K562 (cell line): ENCODE measurements around the gene C17orf113. TPM values are rescaled to one million over a fixed set of nuclear protein-coding genes. Genes with fewer than 3 reads are reported as not detected.

Experiments used
- BACH1 ChIP-seq: fragments of 200-800 bp; sonication (Bioruptor generic); IDR thresholded peaks from 2 replicates; pipeline ENCODE4 v1.6.1; 2016; ENCODE audit warnings: missing genetic modification characterization, missing compliant biosample characterization
- BRD9 ChIP-seq: fragments of 450-650 bp; IDR thresholded peaks from 2 replicates; pipeline ENCODE4 v1.6.1; 2018; ENCODE audit warnings: low read depth; ENCODE audit not compliant: partially characterized antibody
- CBX8 ChIP-seq: fragments of 200-600 bp; sonication (generic); IDR thresholded peaks from 2 replicates; pipeline ENCODE4 v1.6.1; 2012; ENCODE audit warnings: borderline replicate concordance, mixed run types, low read depth, mild to moderate bottlenecking, moderate library complexity, mixed read lengths, low read length, control low read depth, inconsistent platforms; ENCODE audit not compliant: poor library complexity, severe bottlenecking; ENCODE audit errors: extremely low read depth
- CREB1 ChIP-seq, 2 experiments: sonication (generic) in 1 of 2; formaldehyde crosslinking in 1 of 2; IDR thresholded peaks; 2 replicates each; pipeline versions ENCODE4 v1.6.1 to v1.8.0; 2012 to 2022; ENCODE audit warnings: inconsistent platforms in 1 of 2, mild to moderate bottlenecking in 1 of 2, missing genetic modification reagents in 1 of 2, moderate library complexity in 1 of 2
- CSDE1 ChIP-seq, 2 experiments: fragments of 450-650 bp; IDR thresholded peaks; 2 replicates each; pipeline ENCODE4 v1.6.1; 2016; ENCODE audit warnings: mild to moderate bottlenecking in 1 of 2
- ELF2 ChIP-seq: fragments of 250-450 bp; sonication (Bioruptor Pico); IDR thresholded peaks from 2 replicates; pipeline ENCODE4 v1.5.0; 2021; ENCODE audit warnings: mild to moderate bottlenecking
- FOXK2 ChIP-seq, 2 experiments: fragments of 450-650 bp; IDR thresholded peaks in 1 of 2; conservative IDR thresholded peaks in 1 of 2; 2 replicates each; pipeline ENCODE4 v1.6.1; 2016; ENCODE audit warnings: low read depth in 2 of 2, mild to moderate bottlenecking in 1 of 2
- KDM4B ChIP-seq, 2 experiments: fragments of 450-650 bp in 1 of 2; sonication (generic) in 1 of 2; IDR thresholded peaks; 2 replicates each; pipeline ENCODE4 v1.6.1; 2016 to 2017; ENCODE audit warnings: borderline replicate concordance in 2 of 2, antibody characterized with exemption in 1 of 2, low read depth in 1 of 2, mild to moderate bottlenecking in 1 of 2
- NEUROD1 ChIP-seq: fragments of 150-350 bp; IDR thresholded peaks from 2 replicates; pipeline ENCODE4 v1.6.1; 2014; ENCODE audit warnings: borderline replicate concordance, low read length, low read depth; ENCODE audit not compliant: partially characterized antibody
- ZBTB40 ChIP-seq, 2 experiments: fragments of 450-650 bp in 1 of 2; sonication (generic) in 1 of 2; formaldehyde crosslinking in 1 of 2; IDR thresholded peaks; 2 replicates each; pipeline versions ENCODE4 v1.7.1 to v1.9.0; 2016 to 2022; ENCODE audit warnings: inconsistent platforms in 1 of 2, mild to moderate bottlenecking in 1 of 2, missing genetic modification reagents in 1 of 2
- ZNF668 ChIP-seq: fragments of 250-450 bp; sonication (Bioruptor Pico); IDR thresholded peaks from 2 replicates; pipeline ENCODE4 v1.8.0; 2022; ENCODE audit warnings: mild to moderate bottlenecking, inconsistent platforms
- ZSCAN29 ChIP-seq: fragments of 450-650 bp; IDR thresholded peaks from 2 replicates; pipeline ENCODE4 v1.6.1; 2017
- polyA plus RNA-seq, 8 experiments: library from polyadenylated mRNA; depleted of rRNA in 4 of 8; stranded (reverse) in 5 of 8; unstranded in 3 of 8; fragments of >200 nt; fragmentation: Nextera tagmentation in 2 of 8; fragmentation: Illumina TruSeq in 1 of 8; extraction: Ambion mirVana in 2 of 8; extraction: Trizol in 1 of 8; gene quantifications; 2 replicates each; pipeline versions ENCODE4 v1.2.1 to v1.2.3, GENCODE V29; 2011 to 2014; ENCODE audit warnings: inconsistent platforms in 1 of 8, missing spikeins in 1 of 8
- total RNA-seq, 7 experiments: library from RNA; depleted of rRNA in 6 of 7; stranded (reverse); fragments of >200 nt in 6 of 7; fragmentation: Illumina TruSeq in 2 of 7; extraction: Trizol in 2 of 7; gene quantifications; 2 replicates each; pipeline versions ENCODE4 v1.2.1 to v1.2.3, GENCODE V29; 2011 to 2021; ENCODE audit warnings: low replicate concordance in 1 of 7
- TF ChIP-seq, protein P1 (sequence below): fragments of 250-450 bp; sonication (Bioruptor Pico); IDR thresholded peaks from 2 replicates; pipeline ENCODE4 v1.5.0; 2021
- TF ChIP-seq, protein P2 (sequence below): sonication (generic); IDR thresholded peaks from 2 replicates; pipeline ENCODE4 v1.6.1; 2016

C17orf113 gene
- total and polyA plus RNA-seq, 9 of the 15 experiments (the other 6 are each of a cell fraction or from before 2014, with no cell fraction given): 0.10 to 1.2 (median 0.31) TPM

DNA sequence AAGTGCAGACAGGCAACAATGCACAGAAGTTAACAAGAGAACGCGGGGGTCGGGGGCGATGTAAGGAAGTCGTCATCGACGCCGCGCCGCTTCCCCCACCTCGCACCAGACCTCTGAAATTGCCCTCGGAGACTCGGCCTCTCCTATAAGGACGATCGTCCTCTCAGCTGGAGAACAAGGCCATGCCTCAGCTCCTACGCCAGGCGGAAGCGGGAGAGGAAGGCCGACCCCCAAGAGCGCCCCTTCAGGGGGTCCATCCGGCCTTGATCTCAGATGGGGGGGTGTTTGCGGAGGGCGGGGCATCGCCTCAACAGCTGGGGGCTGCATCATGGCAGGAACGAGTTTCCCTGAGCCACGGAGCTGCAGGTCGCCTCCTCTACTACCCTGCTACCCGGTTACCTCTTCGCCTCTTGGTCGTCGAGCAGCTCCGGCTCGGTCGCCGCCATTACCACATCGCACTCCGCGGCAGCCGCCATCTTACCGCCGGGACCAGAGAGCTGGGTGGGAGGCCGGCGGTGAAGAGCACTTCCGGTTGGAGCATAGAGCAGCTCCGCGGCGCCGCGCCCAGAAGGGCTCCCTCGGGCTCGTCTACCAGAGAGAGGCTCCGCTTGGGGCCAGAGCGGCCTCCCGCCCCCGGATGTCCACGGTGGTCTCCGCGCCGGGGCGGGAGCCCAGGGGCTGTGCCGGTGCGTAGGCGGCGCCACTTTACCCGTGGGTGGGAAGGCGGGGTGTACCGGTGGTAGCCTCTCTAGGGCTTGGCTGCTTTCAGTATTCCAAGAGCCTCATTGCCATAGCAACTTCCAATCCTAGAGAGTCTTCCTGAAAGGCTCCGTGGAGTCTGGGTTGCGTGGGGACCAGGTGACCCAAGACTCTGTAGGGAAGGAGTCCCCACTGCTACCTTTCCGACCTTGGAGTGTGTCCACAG, 33.2 kb downstream of the C17orf113 start, which contains the start of gene DNAJC7 (continued):
- peak; percentile 62; the same call in 1 of the 2 replicates for TF ChIP-seq ELF2 (CRISPR knock-in tag)
- TF ChIP-seq CSDE1 (IDR thresholded peaks at IDR 0.05): peak; percentile 50 to 86; a peak in 3 of 4 replicates
- peak; percentile 79 for TF ChIP-seq BRD9
- TF ChIP-seq, protein P1, sequence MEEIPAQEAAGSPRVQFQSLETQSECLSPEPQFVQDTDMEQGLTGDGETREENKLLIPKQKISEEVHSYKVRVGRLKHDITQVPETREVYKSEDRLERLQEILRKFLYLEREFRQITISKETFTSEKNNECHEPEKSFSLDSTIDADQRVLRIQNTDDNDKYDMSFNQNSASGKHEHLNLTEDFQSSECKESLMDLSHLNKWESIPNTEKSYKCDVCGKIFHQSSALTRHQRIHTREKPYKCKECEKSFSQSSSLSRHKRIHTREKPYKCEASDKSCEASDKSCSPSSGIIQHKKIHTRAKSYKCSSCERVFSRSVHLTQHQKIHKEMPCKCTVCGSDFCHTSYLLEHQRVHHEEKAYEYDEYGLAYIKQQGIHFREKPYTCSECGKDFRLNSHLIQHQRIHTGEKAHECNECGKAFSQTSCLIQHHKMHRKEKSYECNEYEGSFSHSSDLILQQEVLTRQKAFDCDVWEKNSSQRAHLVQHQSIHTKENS (CRISPR knock-in tag): 0 out of 2 replicates have a peak, but pooled peaks have one; percentile 50
- peak; percentile 91 for TF ChIP-seq ZBTB40 (IDR thresholded peaks at IDR 0.05)
- TF ChIP-seq ZBTB40 (CRISPR knock-in tag; IDR thresholded peaks at IDR 0.05): no peak
- 0 out of 4 replicates have a peak, but pooled peaks of 1 of the 2 experiments have one; percentile 4 for TF ChIP-seq FOXK2 (conservative IDR thresholded peaks at IDR 0.05 in 1 of 2, IDR thresholded peaks at IDR 0.05 in 1 of 2; ENCODE audit: low read depth in 2 of 2)
- peak in 1 of 2 experiments; percentile 74; a peak in 2 of 4 replicates for TF ChIP-seq KDM4B (IDR thresholded peaks at IDR 0.05; ENCODE audit: borderline replicate concordance in 2 of 2, low read depth in 1 of 2)
- TF ChIP-seq NEUROD1: no peak
- TF ChIP-seq ZNF668: no peak
- no peak for TF ChIP-seq ZSCAN29
- TF ChIP-seq, protein P2, sequence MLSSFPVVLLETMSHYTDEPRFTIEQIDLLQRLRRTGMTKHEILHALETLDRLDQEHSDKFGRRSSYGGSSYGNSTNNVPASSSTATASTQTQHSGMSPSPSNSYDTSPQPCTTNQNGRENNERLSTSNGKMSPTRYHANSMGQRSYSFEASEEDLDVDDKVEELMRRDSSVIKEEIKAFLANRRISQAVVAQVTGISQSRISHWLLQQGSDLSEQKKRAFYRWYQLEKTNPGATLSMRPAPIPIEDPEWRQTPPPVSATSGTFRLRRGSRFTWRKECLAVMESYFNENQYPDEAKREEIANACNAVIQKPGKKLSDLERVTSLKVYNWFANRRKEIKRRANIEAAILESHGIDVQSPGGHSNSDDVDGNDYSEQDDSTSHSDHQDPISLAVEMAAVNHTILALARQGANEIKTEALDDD: no peak
- no peak for TF ChIP-seq BACH1
- TF ChIP-seq CBX8: no peak
- TF ChIP-seq CREB1 (IDR thresholded peaks at IDR 0.05): peak; percentile 9
- TF ChIP-seq CREB1 (CRISPR knock-in tag; IDR thresholded peaks at IDR 0.05): peak; percentile 11; the same call in 1 of the 2 replicates
